ENCODE results near the gene EXOC2.

DNA sequence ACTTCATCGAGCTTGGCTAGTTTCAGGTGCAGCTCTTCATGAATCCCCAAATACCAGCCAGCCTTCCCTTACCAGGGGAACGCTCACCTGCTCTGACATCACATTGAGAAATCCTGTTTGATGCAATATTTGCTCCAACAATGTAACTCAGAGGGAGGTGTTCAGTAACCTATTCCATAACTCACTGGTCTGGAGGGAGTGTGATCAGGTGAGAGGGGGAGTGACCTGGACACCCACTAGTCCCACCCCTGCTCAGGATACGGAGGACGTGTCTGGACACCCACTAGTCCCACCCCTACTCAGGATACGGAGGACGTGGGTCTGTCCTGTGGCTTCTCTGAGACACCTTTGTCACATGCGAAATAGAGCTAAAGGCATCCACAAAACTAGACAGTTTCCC is 106.4 kb downstream of the EXOC2 start:
- TF ChIP-seq, protein P1, sequence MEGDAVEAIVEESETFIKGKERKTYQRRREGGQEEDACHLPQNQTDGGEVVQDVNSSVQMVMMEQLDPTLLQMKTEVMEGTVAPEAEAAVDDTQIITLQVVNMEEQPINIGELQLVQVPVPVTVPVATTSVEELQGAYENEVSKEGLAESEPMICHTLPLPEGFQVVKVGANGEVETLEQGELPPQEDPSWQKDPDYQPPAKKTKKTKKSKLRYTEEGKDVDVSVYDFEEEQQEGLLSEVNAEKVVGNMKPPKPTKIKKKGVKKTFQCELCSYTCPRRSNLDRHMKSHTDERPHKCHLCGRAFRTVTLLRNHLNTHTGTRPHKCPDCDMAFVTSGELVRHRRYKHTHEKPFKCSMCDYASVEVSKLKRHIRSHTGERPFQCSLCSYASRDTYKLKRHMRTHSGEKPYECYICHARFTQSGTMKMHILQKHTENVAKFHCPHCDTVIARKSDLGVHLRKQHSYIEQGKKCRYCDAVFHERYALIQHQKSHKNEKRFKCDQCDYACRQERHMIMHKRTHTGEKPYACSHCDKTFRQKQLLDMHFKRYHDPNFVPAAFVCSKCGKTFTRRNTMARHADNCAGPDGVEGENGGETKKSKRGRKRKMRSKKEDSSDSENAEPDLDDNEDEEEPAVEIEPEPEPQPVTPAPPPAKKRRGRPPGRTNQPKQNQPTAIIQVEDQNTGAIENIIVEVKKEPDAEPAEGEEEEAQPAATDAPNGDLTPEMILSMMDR (IDR thresholded peaks at IDR 0.05; ENCODE audit: extremely low read depth in 1 of 2, insufficient read depth in 1 of 2, low read depth in 1 of 2, low read length in 2 of 2): no peak
- TF ChIP-seq EZH2 (IDR thresholded peaks at IDR 0.05; ENCODE audit: borderline replicate concordance, low read depth, low read length, severe bottlenecking) (no peak), POLR2AphosphoS5 (IDR thresholded peaks at IDR 0.05; ENCODE audit: insufficient read depth, low read depth, low read length) (no peak), POLR2A (IDR thresholded peaks at IDR 0.05; ENCODE audit: low read depth, low read length) (no peak), FOS (IDR thresholded peaks at IDR 0.05; ENCODE audit: borderline replicate concordance, insufficient read depth, low read length) (no peak), MYC (IDR thresholded peaks at IDR 0.05; ENCODE audit: low read depth, low read length) (no peak)
